GM21360 (cell line): ENCODE data around the gene KL.

Source experiments
- ATAC-seq: cut with Tn5 transposase; IDR thresholded peaks from one replicate; pipeline ENCODE4 v1.9.1; 2021; ENCODE audit warnings: mild to moderate bottlenecking, moderate library complexity; ENCODE audit not compliant: unreplicated experiment

Gene KL

DNA sequence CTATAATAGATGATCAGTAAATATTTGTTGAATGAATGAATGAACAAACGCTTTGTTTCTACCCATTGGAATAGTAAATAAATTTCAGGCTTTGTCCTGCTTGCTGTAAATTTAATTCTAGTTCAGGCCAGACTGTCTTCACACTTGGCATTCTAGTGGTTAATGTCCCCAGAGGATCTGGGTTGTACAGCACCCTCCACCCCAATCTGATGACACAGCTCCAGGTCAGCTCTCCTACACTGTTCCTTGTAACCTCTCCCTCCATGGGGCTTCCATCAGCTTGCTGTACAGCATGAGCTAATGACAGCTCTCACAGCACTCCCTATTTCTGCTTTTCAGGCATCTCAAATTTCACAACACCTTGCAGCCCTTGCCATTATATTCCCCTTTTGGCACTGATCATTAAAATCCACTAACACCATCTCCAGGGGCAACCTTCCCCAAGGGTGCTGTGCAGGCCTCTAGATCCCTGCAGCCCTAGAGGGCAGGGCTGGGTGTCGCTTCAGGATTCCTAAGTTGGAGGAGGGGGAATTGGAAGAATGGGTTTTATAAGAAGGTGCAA lies 12.7 kb upstream of the KL start:
- no peak for ATAC-seq

GRCh38 chr13:33004511-33004910 lies 11.7 kb upstream of the KL start:
- no peak for ATAC-seq

DNA sequence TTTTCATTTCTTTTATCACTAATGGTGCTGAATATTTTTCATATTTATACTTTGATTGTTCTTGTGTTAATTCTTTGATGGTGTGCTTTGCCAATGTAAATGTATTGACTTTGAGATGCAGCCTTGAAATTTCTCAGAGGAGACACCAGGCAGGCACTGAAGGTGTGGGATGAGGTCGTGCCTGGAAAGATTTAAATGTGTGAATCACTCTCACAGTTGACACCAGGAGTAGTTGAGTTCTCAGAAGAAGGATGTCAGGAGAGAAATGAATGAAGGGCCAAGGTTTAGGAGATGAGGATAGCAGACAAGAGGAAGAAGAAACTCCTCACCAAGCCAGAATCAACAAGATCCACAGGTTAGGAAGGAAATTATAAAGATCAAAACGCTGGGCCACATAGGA lies 10.1 kb upstream of the KL start:
- no peak for ATAC-seq

DNA sequence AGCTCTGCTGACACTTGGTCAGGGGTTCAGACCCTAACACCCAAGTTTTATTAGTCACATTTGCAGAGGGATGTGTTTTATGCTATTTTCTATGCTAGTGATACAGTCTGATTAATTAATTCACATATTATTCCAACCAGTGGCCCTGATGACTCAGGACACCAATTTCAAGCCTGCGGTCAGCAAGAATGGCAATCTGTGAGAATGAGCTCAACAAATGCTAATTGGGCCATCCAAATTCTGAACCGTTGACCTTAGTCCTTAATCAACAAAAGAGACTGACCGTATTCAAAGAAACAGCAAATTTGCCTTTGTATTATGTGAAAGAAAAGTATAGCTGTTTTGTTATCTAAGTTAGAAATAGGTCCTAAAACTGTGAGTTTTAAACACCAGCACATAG lies 9.6 kb upstream of the KL start:
- no peak for ATAC-seq

DNA sequence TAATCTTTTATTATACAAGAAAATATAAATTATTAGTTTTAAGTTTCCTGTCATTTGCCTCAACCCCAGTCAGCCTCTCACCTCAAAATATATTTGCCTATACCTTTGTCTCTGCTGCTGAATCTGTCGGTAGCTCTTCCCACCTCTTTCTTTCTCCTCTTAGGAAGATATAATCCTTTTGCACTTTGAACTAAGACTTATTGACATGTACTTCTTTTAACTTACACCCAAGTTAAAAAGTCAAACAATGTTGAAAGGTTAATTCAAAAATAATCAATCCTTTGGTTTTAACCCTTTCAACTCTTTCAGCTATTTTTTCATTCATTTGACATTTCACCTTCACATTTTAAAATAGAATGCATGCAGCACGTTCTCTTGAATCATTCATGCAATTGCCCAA lies 9.0 kb upstream of the KL start:
- ATAC-seq: no peak

DNA sequence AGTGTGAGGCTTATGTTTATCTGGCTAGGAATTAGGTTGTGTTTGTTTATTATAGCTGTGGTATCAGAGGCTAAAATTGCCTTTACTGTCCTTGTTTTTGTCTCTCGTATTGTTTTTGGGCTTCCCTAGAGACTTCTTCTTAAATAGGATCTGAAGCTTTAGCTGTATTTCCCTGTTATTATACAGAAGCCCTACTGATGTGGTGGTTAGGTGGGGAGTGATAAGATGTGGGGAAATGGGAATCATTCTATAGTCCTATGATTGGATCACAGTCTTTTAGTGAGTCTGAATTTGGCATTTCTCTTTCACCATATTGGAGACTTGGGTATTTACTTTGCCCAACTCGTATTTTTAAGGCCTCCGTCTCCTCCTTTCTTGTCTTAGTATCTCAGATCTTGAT lies 8.3 kb upstream of the KL start:
- ATAC-seq: no peak

- ATAC-seq: no peak
Observed at GRCh38 chr13:33008946-33009722, 7.1 kb upstream of the KL start.

DNA sequence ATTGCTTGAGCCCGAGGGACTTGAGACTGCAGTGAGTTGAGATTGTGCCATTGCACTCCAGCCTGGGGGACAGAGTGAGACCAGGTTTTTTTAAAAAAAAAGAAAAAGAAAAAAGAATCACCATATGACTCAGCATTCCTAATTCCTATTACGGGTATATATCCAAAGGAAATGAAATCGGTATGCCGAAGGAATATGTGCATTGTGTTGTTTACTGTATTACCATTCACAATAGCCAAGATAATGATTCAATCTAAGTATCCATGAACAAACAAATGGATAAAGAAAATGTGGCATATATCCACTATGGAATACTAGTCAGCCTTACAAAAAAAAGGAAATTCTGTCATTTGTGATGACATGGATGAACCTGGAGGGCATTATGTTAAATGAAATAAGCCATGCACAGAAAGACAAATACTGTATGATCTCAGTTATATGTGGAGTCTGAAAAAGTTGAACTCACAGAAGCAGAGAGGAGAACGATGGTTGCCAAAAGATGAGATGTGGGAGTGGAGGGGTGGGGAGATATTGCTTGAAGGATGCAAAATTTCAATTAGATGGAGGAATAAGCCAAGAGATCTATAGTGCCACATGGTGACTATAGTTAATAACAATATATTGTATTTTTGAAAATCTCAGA lies 4.3 kb upstream of the KL start:
- no peak for ATAC-seq

DNA sequence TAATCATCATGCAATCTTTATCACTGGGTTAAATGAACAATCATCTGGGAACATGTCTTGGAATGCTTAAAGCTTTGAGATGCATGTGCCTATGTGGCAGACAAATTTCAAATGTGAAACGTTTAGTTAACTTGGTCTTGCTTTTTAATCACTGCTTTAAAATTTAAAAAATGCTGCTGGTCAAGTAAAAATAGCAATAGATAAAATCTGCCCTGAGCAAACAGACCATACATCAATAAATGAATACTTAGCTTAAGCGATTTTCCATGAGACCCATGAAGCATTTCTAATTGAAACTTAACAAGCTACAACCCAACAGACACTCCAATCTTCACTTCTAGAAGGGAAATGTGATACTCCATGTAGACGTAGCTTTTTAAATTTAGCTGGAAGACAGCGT lies 1.9 kb upstream of the KL start:
- no peak for ATAC-seq

- ATAC-seq: no peak
Observed at GRCh38 chr13:33015241-33015668, 968 bp upstream of the KL start.

DNA sequence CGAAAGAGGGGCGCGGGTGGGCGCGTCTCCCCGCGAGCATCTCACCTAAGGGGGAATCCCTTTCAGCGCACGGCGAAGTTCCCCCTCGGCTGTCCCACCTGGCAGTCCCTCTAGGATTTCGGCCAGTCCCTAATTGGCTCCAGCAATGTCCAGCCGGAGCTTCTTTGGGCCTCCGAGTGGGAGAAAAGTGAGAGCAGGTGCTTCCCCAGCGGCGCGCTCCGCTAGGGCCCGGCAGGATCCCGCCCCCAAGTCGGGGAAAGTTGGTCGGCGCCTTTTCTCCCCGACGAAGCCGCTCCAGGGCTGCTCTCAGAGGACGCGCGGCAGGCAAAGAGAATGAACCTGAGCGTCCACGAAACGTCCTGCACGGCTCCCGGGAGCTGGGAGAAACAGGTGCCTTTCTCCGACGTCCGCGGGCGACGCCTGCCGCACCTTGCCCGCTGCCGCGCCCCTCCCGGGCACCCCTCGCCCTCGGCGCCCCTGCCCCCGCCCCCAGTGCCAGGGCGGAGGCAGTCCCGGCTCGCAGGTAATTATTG lies 366 bp upstream of the KL start:
- ATAC-seq: peak; percentile 21

DNA sequence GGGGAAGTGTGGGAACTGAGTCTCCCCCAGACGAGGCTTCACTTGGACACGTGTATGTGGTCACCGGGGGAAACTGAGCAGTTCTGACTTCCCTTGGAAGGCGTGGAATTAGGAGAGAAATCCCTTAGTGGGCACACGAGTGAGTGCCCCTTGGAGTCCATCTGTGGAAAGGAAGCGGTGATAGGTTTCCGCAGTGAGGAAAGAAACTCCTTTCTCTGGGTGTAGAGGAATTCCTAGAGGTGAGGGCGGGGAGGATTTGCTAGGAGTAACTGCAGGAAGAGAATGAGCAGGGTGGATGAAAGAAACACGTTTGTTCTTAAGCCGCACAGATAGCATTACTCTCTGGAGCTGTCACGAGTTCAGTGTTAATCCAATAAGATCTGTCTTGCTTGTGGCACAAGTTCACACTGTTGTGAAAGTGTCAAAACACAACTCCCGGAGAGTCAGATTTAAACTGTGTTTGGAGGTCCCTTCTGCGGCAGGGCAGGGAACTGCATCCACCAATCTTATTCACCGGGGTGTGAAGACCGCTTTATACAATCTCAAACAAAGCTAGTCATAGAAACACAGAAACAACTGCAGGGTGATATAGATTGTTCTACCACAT lies 1.2 kb downstream of the KL start:
- ATAC-seq: peak; percentile 70

DNA sequence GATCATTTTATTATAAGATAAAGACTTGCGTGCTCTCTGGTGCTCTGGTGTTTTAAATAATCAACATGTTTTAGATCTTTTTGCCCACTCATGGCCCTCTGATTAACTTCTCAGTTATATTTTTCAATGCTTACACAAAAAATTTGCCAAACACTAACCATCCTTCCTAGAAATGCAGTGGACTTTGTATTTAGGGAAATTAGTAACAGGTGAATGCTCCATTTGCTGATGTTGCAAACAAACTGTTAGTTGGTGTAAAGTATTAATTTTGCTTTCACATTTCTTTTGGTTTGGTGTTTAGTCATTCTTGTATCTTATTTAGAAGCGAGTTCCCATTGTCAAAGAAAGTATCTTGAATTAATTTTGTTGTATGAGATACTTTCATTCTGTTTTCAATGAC lies 2.7 kb downstream of the KL start:
- no peak for ATAC-seq

- no peak for ATAC-seq
Observed at GRCh38 chr13:33022986-33023385, 6.8 kb downstream of the KL start.

DNA sequence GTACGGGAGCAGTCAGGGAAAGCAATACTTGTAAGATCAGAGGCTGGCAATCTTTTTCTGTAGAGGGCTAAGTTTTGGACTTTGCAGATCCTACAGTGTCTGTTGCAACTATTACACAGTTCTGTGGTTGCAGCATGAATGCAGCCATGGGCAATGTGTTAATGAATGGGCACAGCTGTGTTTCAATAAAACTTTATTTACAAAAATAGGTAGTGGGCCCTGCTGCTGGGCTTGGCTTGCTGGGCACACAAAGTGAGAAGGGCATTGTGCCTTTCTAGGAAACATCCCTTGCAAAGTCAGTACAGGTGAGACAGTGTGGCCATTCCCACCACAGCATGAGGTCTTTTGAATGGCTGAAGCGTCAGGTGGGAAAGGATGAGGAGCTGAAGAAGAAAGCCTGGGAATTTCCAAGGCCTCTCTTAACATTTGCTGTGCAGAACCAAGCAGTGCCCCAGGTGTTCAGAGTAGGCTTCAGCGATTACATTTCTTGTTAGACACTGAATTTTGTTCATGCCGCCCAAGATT lies 9.1 kb downstream of the KL start:
- ATAC-seq: no peak

GRCh38 chr13:33026489-33027152 lies 10.4 kb downstream of the KL start:
- no peak for ATAC-seq

- no peak for ATAC-seq
Observed at GRCh38 chr13:33028620-33029019, 12.4 kb downstream of the KL start.

GRCh38 chr13:33031277-33031676 lies 15.1 kb downstream of the KL start:
- ATAC-seq: no peak

- ATAC-seq: no peak
Observed at GRCh38 chr13:33032037-33032625, 15.9 kb downstream of the KL start.

DNA sequence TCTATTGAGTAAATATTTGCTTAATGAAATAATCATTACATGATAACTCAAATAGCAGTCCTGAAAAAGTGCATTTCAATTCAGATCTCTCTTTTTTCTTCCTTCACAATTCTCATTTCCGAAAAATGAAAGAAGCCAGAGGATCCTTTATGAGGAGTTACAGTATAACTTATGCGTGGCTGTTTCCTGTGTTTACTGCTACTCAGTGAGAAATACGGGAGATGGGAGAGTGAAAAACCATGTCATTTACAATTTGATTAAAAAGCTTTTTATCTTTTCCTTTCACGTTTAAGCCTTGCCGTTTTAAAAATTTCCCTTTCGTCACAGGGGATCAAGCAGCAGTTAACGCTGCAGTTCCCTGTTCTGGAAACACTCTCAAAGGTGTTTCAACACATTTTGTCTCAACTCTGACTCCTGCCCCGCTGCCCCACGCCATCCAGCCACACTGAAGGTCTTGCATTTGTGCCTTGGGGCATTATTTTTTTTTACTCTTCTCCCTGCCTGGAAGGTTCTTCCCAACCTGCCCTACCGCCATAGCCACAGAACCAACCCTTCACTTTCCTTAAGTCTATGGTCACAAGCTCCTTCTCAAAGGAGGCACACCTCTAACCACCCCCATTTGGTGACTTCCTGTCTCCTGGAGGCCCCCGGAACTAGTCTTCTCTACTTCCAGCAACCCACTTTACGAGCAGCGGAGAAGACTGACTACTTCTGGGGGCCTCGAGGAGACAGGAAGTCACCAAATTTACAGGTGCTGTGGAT lies 17.0 kb downstream of the KL start:
- peak; percentile 89 for ATAC-seq
